ENCODE measurements around the gene WFIKKN1.

- TF ChIP-seq CTCF (IDR thresholded peaks at IDR 0.05 in 2 of 3, conservative IDR thresholded peaks at IDR 0.05 in 1 of 3; ENCODE audit: borderline replicate concordance in 1 of 3, insufficient read depth in 1 of 3, low read depth in 2 of 3, low read length in 2 of 3) (no peak), SRF (IDR thresholded peaks at IDR 0.05; ENCODE audit: low read depth) (no peak), ELF1 (IDR thresholded peaks at IDR 0.05; ENCODE audit: borderline replicate concordance, low read depth) (no peak), EZH2 (IDR thresholded peaks at IDR 0.05) (no peak), POLR2A (IDR thresholded peaks at IDR 0.05; ENCODE audit: borderline replicate concordance, extremely low read depth, insufficient read depth, insufficient read length) (no peak), SP1 (IDR thresholded peaks at IDR 0.05; ENCODE audit: low read depth) (no peak), TCF7L2 (IDR thresholded peaks at IDR 0.05; ENCODE audit: borderline replicate concordance, extremely low read depth, insufficient read depth, insufficient read length) (no peak), ZNF274 (IDR thresholded peaks at IDR 0.05; ENCODE audit: low read depth, low read length) (no peak), ATF3 (IDR thresholded peaks at IDR 0.05) (no peak), CEBPB (IDR thresholded peaks at IDR 0.05; ENCODE audit: low read depth) (no peak), POLR2AphosphoS5 (IDR thresholded peaks at IDR 0.05; ENCODE audit: low read depth, low read length) (no peak)
Observed at GRCh38 chr16:675884-676564, 45.2 kb downstream of the WFIKKN1 start.
